Measurements from ENCODE around the gene PARD3B.
A peak's percentile ranks its signal among the peaks of the same experiment; 100 is the strongest.

GRCh38 chr2:204871231-204871953 is 326.1 kb downstream of the PARD3B start:
- TF ChIP-seq CTCF (IDR thresholded peaks at IDR 0.05): peak in 2 of 4 experiments; percentile 18 to 30
- no peak for TF ChIP-seq POLR2A (IDR thresholded peaks at IDR 0.05)

Measured in prostate gland (tissue), 2 donors.